ENCODE measurements around the gene MBD3L1.

MBD3L1 gene

DNA sequence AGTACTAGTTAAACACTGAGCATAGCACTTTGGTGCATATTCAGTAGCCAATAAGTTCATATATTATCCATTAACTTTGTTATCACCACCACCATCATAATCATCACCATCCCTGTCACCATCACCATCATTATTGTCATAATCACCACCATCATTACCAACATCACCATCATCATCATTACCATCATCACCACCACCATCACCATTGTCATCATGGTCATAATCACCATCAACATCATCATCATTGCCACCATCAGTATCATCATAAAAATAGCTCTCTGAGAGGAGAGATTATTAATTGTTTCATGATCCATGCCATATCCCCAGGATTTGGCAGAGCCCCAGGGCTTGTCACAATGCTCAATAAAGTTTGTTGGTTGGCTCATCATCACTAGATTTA is 49.3 kb downstream of the MBD3L1 start:
- DNase-seq = no peak

DNA sequence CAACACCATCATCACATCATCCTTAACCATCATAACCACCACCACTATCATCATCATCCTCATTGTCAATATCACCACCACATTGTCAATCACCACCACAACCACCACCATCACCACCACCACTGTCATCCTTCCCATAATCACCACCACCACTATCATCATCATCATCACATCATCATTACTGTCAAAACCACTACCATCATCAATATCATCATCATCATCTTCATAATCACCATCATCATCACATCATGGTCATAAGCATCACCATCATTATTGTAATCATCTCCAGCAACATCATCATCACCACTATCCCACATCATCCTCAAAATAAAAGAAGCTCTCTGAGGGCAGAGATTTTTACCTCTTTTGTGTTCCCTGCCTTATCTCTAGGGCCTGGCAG is 52.2 kb downstream of the MBD3L1 start:
- DNase-seq = no peak

DNA sequence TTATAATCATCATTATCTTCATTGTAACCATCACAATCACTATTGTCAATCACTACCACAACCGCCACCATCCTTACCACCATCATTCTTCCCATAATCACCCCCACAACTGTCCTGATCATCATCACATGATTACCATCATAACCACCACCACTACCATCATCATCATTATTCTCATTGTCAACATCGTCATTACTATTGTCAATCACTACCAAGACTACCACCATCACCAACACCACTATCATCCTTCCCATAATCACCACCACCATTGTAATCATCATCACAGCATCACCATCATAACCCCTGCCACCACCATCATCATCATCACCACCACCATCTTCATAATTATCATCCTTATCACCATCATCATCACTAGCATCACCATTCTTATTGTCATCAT is 55.2 kb downstream of the MBD3L1 start:
- no peak for DNase-seq

DNA sequence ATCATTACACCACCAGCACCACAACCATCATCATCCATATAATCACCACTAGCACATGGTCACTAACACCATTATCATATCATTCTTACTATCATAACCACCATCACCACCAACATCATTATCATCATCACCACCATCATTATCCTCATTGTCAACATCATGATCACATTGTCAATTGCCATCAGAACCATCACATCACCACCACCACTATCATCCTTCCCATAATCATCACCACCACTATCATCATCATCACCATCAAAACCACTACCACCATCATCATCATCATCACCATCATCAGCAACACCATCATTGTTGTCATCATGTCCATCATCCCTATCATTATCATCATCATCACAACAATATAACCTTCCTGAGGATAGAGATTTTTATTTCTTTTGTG is 58.1 kb downstream of the MBD3L1 start:
- no peak for DNase-seq

Data from stimulated activated CD4-positive, alpha-beta T cell treated with anti-CD3 and anti-CD28 coated beads, Interleukin-4, amount 100 ng/mL, for 1 hour (primary cell).